Sciatic nerve (tissue), 2 donors: ENCODE measurements around the gene ZNF304. TPM values are rescaled to one million over a fixed set of nuclear protein-coding genes. Genes with fewer than 3 reads are reported as not detected.

Source experiments
- ATAC-seq: fragments of 200-7000 bp; cut with Tn5 transposase; one replicate; pipeline ENCODE4 v1.9.1; 2020; ENCODE audit warnings: mild to moderate bottlenecking, moderate library complexity
- DNase-seq: peaks from one replicate; pipeline ENCODE4 v3.0.0-alpha.2; 2020; ENCODE audit warnings: low spot score
- intact Hi-C: fragments of 100-400 bp; cut with DNase I; formaldehyde crosslinking; loops from one replicate; pipeline ENCODE4 v1.14.2; 2022
- total RNA-seq: library from RNA; stranded (reverse); fragmentation: NEBNext Ultra II Directional; extraction: Animal tissue kit (Norgen Biotek cat#: 25700); gene quantifications from one replicate; pipeline ENCODE4 v1.2.1, GENCODE V29; 2021
- donor health status: DM: no; HTN: no; CAD: no.
- donor health status: DM: no; HTN: no; CAD: no.

ZNF304 gene
- total RNA-seq, result 9.2 TPM

DNA sequence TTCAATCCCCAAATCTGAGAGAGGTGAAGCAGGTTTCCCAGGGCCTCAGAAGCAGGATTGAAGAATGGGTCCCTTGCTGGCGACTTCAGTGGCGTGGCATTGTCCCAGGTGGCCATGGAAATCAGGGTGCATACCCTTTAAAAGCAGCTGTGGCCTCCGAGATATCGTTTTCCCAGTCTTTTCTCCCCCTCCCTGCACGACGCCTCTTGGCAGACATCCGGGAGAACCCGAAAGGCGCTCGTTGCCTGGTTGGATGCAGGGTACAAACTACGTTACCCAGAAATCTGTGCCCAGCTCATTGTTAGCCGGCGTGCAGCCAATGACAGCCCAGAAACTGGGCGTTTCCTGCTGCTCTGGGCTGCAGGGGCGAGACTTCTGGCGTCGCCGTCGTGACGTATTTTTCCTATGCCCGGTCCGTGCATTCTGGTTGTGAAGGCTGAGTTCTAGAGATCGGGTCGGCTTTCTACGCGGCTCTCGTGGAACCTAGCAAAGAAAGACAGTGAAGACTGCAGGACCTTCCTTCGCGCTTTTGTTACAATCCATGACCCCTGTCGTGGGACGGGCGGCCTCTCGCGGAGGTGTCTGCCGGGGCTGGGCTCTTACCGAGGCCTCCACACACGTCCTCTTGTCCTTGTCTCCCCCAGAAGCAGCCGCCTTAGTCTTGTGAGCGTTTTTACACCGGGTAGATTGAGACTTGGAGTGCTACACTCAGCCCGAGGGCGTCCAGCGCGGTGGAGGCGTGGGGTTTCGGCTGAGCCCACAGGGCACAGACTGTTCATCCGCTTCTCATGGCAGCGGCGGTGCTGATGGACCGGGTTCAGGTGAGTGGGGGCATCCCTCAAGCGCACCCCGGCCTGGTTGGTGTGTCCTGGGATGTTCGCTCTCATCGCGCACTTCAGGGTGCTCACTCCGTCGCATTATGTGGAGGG, at the start of gene ZNF304:
Gene ZNF304 (plus strand): TSS at position 395 of the 929 bp plus-strand sequence. CDS start 394 bp downstream, at position 789.
- intact Hi-C loops, result no loop called here
- ATAC-seq (peak; percentile 100), DNase-seq (peak; percentile 93)

DNA sequence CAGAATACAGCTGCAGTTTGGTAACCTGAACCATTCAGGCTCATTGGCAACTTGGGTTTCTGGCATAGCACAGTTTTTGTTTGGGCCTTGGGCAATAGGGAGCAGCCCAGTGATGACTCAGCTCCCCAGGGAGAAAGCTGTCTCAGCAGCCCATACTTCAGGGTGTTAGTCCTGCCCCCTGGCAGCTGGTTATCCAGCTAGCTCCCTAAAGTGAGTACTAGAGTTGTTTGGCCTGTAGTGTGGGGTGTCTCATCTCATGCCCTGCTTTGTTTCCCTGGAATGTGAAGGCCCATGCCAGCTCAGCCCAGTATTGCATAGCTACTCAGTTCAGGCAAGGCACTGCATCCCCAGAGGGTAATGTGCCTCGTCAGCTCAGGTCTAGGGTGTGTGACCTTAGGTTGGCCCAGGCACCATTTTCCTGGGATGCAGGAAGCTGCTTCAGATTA, 49.0 kb upstream of the ZNF304 start:
- DNase-seq, result no peak

DNA sequence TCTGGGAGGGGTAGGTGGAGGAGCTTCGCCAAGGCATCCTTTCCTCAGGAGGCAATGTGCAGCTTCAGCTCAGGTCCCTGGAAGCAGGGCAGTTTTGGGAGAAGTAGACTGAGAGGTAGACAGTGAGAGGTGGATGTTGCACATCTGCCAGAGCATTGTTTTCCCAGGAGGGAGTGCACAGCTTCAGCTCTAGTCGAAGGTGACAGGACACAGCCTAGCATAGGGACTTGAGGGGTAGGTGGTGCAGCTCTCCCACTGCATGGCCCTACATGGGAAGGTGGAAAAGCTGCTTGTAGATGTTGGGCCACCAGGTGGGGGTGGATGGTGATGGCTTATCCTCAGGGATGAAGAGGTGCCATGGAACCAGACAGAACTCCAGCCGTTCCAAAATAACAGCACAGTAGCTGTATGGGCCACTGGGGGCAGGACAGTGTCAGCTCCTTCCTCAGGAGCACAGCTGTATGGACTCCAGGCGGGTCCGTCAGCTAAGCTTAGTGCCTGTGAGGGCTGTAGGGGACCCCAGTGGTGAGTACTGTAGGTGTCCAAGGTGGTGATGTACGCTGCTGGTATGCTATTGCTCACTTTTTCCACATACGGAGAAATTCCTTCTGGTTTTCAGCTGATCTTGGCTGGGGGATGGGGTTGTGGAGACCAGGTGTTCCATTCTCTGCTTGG, 48.2 kb upstream of the ZNF304 start:
- ATAC-seq (no peak), DNase-seq (no peak)
- intact Hi-C loops, result no loop called here

More for the DNA sequence above, 49.0 kb upstream of the ZNF304 start:
- ATAC-seq, result peak; percentile 32
- intact Hi-C loops, result no loop called here

DNA sequence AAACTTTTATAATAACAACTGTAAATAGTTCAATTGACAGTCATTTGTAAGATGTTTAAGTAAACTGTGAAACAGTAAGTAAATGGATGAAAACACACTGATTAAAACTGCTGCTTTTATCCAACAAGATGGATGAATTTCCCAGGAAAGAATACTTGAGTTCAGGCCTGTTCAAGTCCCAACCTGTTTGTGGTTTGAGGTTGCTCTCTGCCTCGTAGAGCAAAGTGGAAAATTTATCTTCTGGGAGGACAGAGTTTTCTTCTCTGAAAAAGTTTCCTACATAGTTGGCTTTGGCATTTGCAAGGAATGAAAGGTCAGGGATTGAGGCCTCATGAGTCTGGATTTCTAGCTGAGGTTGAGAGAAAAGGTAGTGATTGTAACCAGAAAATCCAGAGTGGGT, 46.0 kb upstream of the ZNF304 start:
- DNase-seq (no peak), ATAC-seq (no peak)
- intact Hi-C loops, result no loop called here

DNA sequence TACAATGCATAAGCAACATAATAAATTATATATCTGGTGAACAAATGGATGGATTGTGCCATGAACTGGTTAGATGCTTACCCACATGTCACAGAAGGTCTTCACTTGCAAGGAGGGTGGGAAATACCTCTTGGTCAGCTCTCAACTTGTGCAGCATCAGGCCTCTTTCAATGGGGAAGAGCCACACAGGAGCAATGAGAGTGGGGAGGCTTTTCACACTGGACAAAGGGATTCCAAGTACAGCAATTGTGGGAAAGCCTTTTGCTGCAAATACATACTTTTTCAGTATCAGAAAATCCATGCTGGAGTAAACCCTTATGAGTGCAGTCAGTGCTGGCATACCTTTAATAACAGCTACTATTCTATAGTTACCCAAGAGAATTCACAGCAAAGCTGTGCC, 42.6 kb upstream of the ZNF304 start:
- DNase-seq, result no peak
- intact Hi-C loops, result no loop called here
- no peak for ATAC-seq

DNA sequence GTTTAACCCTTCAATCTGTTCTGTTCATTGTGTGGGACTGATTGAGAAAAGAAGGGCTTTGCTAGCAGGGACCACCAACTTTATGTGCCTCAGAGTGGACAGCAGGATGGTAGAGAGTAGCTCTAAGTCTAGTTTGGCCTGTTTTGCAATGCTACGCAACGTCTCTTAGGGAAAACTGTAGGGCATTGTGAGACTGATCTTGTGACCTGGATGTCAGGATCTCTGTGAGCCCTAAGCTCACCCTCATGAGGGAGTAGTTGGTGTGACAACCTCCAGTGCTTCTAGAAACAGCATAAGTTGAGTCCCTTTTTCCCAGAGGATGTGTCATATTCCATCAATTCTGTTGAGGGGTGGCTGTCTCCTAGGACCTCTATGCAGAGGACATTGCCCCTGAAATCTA, 40.3 kb upstream of the ZNF304 start:
- intact Hi-C loops, result no loop called here
- ATAC-seq, result no peak
- DNase-seq, result no peak

DNA sequence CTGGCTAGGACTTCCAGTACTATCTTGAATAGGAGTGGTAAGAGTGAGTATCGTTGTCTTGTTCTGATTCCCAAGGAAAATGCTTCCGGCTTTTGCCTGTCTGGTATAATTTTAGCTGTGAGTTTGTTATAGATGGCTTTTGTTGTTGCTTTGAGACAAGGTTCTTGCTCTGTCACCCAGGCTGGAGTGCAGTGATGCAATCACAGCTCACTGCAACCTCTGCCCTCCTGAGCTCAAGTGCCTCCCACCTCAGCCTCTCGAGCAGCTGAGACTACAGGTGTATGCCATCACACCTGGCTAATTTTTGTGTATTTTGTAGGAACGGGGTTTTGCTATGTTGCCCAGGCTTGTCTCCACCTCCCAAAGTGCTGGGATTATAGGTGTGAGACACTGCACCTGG, 36.9 kb upstream of the ZNF304 start:
- DNase-seq (no peak), ATAC-seq (no peak)
- intact Hi-C loops, result no loop called here

DNA sequence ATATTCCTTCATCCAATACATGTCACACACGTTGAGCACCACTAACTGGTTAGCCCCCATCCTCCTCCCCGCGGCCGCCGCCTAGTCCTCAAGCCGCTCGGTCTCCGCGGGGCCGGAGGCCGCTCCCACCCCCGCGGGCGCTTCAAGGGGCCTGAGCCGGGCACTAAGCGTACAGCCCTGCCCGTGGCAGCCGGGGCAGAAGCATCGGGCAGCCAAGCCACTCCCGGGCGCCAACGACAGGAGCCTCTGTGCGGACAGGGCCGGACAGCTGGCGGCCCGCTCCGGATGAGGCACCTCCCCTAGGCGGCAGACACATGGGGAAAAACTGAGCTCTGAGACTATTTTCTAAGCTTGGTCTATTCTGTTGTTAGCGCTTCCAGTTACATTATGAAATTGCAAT, 33.6 kb upstream of the ZNF304 start:
- intact Hi-C loops, result no loop called here
- DNase-seq, result no peak
- ATAC-seq, result no peak

DNA sequence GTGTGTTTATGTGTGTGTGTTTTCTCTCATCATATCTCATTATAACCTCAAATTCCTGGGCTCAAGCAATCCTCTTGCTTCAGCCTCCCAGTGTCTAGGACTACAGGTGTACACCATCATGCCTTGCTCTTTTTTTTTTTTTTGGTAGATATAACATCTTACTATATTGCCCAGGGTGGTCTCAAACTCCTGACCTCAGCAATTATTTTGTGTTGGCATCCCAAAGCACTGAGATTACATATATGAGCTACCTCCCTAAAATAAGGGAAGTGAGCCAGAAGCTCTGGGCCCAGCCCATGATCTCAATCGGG, 31.2 kb upstream of the ZNF304 start:
- DNase-seq (no peak), ATAC-seq (peak; percentile 23)
- intact Hi-C loops, result no loop called here

DNA sequence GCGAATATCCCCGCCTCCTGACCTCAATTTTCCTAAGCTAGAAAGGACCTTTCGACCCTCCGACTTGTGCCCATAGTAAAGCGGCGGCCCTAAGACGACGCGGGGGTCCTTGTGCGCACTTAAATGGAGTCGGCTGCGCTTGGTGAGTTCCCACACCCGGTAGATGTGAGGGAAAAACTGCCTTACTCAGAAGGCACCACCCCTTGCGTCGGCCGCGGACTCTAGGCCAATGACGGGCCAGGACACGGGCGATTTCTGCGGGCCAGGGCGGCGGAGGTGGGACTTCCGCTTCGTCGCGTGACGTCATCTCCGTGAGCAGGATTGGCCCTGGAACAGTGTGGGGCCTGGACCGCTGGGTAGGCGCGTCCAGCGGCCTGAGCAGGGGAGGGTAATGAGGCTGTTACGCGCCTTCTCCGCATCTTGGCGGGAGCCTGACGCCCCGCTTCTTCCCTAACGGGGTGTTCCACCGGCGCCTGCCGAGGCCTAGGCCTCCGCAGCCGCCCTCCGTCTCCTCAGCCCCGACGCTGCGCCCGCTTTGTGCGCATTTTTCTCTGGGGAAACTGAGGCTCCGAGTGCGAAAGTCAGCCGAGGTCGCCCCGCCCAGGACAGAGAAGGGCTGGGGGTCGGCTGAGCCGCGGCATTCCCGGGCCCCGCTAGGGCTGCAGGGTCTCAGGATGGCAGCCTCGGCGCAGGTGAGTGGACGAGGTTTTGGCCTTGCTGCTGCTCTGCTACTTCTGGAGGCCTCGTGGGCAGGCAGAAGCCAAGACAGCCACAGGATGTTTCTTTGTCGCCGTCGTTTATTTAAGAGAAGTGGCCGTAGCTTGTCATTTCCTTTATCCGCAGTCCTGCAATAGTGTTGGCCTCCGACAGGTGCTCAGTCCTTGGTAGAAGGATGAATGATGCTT, 30.6 kb upstream of the ZNF304 start, which contains the start of gene ZNF543:
Gene ZNF543 (plus strand): TSS at position 293 of the 905 bp plus-strand sequence. CDS start 382 bp downstream, at position 675.
- peak; percentile 100 for ATAC-seq
- intact Hi-C loops, result no loop called here
- DNase-seq, result peak; percentile 97

DNA sequence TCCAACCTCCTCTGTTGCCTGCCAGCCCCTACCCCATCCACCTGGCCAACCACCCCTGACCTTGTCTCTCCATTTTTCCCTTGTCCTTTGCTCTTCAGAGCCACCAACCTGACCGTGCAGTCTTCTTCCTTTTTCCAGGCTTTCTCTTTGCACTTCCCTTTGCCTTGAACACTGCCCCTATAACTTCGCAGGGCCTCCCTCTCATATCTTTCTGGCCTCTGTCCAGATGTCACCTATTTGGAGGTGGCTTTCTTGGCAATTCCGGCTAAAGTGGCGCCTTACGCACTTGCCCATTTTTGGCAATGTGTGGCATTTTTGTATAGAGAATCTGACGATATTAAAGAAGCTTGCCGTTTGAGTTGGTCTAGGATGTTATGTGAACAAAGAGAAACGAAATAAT, 30.0 kb upstream of the ZNF304 start:
- DNase-seq (no peak), ATAC-seq (no peak)
- intact Hi-C loops, result no loop called here

DNA sequence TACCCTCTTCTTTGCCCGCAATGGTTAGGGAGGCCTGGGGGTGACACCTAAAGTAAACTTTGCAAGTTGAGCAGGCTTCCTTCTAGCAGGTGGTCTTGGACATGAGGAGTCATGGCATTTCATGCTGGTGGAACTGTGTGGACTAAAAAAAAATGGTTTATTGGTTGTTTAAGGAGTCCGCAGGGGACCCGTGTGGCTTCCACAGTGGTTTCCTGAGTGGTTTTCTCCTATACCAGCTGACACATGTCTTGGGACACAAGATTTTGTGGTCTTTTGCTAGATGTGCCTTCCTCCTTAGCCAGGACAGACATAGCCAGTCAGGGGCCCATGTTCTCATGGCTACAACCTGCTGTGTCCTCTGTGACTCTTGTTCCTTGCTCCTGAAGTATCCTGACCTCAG, 29.3 kb upstream of the ZNF304 start:
- ATAC-seq (no peak), DNase-seq (no peak)
- intact Hi-C loops, result no loop called here

DNA sequence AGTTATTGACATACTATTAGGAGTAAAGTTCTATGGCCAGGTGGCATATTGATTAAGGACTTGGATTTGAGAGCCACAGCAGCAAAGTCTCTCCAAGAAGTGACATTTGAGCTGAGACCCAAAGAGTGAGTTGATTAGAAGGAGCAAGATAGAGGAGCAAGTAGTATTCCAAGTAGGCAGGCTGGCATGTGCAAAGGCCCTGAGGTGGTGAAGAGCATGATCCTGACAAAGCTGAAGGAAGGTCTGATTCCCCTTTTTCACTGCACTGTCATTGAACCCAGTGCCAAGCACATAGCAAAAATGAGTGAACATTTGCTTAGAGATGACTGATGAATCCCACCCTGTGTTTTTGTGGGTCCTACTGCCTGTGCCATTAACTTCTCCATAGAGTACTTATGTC, 26.1 kb upstream of the ZNF304 start:
- no peak for ATAC-seq

DNA sequence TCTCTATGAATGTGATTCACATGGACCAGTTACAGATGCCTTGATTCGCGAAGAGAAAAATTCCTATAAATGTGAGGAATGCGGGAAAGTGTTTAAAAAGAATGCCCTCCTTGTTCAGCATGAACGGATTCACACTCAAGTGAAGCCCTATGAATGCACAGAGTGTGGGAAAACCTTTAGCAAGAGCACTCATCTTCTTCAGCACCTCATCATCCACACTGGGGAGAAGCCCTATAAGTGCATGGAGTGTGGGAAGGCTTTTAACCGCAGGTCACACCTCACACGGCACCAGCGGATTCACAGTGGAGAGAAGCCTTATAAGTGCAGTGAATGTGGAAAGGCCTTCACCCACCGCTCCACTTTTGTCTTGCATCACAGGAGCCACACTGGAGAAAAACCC, 23.1 kb upstream of the ZNF304 start:
- no peak for ATAC-seq
- no peak for DNase-seq

More for the DNA sequence above, 26.1 kb upstream of the ZNF304 start:
- no peak for DNase-seq
- intact Hi-C loops, result no loop called here

DNA sequence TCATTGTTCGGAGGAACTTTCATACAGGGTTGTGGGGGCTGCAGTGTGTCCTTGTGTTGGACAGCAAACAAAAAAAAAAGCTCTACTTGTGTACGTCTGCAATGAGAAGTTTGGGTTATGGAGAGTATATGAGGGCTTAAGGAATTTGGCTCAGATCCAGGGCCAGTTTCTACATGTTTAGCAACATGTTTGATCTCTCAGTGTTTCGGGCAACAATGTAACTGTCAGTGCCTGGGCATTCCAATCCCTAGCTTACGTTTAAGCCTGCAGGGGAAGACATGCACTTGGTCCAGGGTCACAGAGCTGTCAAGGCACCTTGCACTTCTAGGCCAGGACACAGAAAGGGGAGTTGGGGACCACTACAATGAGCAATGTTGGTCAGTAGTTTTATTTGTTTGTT, 16.9 kb upstream of the ZNF304 start:
- DNase-seq, result no peak
- intact Hi-C loops, result no loop called here
- ATAC-seq, result no peak

More for the DNA sequence above, 23.1 kb upstream of the ZNF304 start:
- intact Hi-C loops, result no loop called here

DNA sequence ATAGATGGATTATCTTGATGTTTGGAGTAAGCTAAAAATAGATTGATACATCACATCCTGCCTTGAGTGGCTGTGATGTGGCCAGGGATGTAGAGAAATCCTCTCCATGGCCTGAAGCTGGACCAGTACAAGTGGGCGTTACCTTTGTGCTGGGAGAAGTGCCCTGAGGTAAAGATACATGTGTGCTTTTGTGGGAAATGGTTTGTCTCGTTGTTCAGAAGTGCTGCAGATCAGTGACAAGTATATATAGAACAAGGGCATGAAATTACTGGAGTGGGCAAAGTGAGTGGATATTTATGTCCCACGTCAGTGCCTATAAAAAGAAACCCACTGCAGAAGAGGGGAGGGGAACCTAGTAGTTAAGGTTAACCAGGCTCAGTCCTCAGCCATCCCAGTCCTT, 12.2 kb upstream of the ZNF304 start:
- ATAC-seq (no peak), DNase-seq (no peak)
- intact Hi-C loops, result no loop called here

DNA sequence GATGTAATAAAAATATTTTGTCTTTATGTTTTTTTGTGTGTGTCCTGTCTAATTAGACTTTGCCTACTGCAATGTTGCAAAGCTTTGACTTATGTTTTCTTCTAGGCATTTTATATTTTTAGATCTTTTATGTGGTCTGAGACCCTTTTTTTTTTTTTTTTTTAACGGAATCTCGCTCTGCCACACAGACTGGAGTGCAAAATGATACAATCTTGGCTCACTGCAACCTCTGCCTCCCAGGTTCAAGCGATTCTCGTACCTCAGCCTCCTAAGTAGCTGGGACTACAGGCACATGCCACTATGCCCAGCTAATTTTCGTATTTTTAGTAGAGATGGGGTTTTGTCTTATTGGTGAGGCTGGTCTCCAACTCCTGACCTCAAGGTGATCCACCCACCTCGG, 8.5 kb upstream of the ZNF304 start:
- DNase-seq (no peak), ATAC-seq (no peak)
- intact Hi-C loops, result no loop called here

DNA sequence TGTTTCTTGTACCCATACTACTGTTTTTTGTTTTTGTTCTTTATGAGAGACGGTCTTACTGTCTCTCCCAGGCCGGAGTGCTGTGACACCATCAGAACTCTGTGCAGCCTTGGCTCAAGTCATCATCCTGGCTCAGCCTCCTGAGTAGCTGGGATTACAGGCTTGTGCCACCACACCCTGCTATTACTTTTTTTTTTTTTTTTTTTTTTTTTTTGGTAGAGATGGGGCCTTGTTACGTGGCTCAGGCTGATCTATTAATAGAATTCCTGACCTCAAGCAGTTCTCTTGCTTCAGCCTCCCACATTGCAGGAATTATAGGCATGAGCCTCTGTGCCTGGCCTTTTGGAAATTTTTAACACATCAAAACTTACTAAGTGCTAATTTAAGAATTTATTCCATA, 2.9 kb upstream of the ZNF304 start:
- no peak for ATAC-seq
- intact Hi-C loops, result no loop called here
- DNase-seq, result no peak

DNA sequence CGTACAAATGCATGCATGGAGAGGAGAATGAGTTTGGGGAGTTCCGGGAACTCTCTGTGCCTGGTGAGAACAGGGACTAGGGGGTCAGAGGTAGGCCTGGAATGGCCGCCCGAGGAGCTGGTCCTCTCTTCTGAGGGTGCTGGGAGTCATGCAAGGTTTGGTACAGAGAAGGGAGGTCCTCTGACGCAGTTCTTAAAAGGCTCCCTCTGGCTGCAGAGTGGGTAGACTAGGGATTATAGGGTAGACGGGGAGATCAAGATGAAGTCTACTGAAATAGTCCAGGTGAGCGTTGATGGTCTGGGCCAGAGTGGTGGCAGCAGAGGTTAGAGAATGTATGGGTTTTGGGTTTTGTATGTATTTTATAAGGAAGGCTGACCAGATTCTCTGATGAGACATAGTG, 796 bp downstream of the ZNF304 start:
- DNase-seq (no peak), ATAC-seq (no peak)
- intact Hi-C loops, result no loop called here
